ENCODE data around the gene CDK6. TPM values are rescaled to one million over a fixed set of nuclear protein-coding genes. Genes with fewer than 3 reads are reported as not detected.

Gene CDK6
- total RNA-seq, 1 donor from 2014 or later, result 7.3 TPM

DNA sequence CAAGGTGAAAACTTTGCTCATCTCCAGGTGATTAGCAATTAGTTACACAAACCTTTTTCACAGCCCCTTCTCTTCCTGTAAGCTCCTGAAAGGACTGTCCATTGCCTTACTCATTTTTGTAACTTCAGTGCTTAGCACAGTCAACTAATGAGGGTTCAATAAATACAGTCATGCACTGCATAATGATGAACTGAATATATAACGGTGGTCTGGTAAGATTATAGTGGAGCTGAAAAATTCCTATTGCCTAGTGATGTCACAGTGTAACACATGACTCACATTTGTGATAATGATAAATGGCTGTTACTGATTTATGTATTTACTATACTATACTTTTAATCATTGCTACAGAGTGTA lies 233.3 kb downstream of the CDK6 start:
- H3K27me3 ChIP-seq, result no peaks in the 10 kb centered on the region
- no peak overlapping the region for H3K27ac ChIP-seq
- no peak for TF ChIP-seq CTCF (IDR thresholded peaks at IDR 0.05)
- no peaks in the 10 kb centered on the region for H3K36me3 ChIP-seq
- no peaks in the 10 kb centered on the region for H3K4me1 ChIP-seq
- no peaks in the 10 kb centered on the region for H3K9me3 ChIP-seq
- no peak overlapping the region for H3K4me3 ChIP-seq
- intact Hi-C loops (cut with DNase I), result no loop called here
- no peak for DNase-seq (ENCODE audit: low spot score in 2 of 2)

- intact Hi-C loops (cut with DNase I), result no loop called here
Observed at GRCh38 chr7:92602352-92603088, 233.9 kb downstream of the CDK6 start.

GRCh38 chr7:92598310-92598981 lies 237.9 kb downstream of the CDK6 start:
- Histone ChIP-seq H3K27ac (no peak overlapping the region), H3K9me3 (no peaks in the 10 kb centered on the region), H3K27me3 (no peaks in the 10 kb centered on the region), H3K36me3 (no peaks in the 10 kb centered on the region), H3K4me3 (no peak overlapping the region), H3K4me1 (no peaks in the 10 kb centered on the region)
- no peak for DNase-seq (ENCODE audit: low spot score in 2 of 2)
- no peak for TF ChIP-seq CTCF (IDR thresholded peaks at IDR 0.05)
- intact Hi-C loops (cut with DNase I), result loop anchor here (10.0 kb wide), 1 partner anchor 626 kb away; the partner anchor contains the start of gene HEPACAM2

More at GRCh38 chr7:92602352-92603088, 233.9 kb downstream of the CDK6 start:
- no peaks in the 10 kb centered on the region for H3K36me3 ChIP-seq
- H3K27me3 ChIP-seq, result no peaks in the 10 kb centered on the region
- TF ChIP-seq CTCF (IDR thresholded peaks at IDR 0.05), result no peak
- H3K4me3 ChIP-seq, result no peak overlapping the region
- DNase-seq (ENCODE audit: low spot score in 2 of 2), result no peak
- H3K4me1 ChIP-seq, result no peaks in the 10 kb centered on the region
- no peak overlapping the region for H3K27ac ChIP-seq
- no peaks in the 10 kb centered on the region for H3K9me3 ChIP-seq

DNA sequence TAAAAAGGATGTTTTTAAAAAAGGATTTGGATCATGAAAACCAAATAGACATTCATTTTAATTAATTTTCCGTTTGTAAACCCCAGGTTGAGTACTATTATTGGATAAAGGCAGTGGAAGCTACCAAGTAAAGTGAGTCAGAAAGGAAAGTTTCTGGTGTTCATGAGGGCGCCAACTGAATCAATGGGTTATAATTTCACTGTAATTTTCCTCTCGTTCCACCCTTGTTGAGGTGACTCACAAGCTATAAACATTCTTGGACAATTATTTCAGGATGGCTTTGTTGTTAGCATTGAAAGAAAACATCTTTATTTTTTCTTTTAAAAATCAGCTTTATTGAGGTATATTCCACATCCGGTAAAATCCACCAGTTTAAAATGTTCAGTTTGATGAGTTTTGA lies 241.1 kb downstream of the CDK6 start:
- H3K36me3 ChIP-seq, result no peaks in the 10 kb centered on the region
- H3K9me3 ChIP-seq, result no peaks in the 10 kb centered on the region
- DNase-seq (ENCODE audit: low spot score in 2 of 2), result no peak
- H3K4me1 ChIP-seq, result no peaks in the 10 kb centered on the region
- no peak for TF ChIP-seq CTCF (IDR thresholded peaks at IDR 0.05)
- H3K27me3 ChIP-seq, result no peaks in the 10 kb centered on the region
- no peak overlapping the region for H3K27ac ChIP-seq
- H3K4me3 ChIP-seq, result no peak overlapping the region
- intact Hi-C loops (cut with DNase I), result loop anchor here (10.0 kb wide), 1 partner anchor 630 kb away; the partner anchor contains the start of gene HEPACAM2

DNA sequence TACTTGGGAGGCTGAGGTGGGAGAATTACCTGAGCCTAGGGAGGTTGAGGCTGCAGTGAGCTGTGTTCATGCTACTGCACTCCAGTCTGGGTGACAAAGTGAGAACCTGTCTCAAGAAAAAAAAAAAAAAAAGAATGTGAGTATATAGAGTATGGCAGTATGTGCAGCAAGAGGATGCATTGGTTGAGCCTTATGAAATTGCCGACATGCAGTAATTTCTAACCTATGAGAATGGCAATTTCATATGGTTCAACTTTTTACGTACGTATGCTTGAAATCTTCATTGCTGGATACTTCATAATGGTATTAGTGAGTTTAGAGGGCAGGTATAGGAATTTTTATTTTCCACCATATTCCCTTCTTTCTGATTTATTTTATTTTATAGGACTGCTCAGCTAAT lies 241.6 kb downstream of the CDK6 start:
- intact Hi-C loops (cut with DNase I), result loop anchor here (5.0 to 10.0 kb wide), 3 partner anchors 147 to 630 kb away; partner anchors contain the start of genes GATAD1 and HEPACAM2
- Histone ChIP-seq H3K27ac (no peak overlapping the region), H3K4me3 (no peak overlapping the region), H3K9me3 (no peaks in the 10 kb centered on the region), H3K36me3 (no peaks in the 10 kb centered on the region), H3K27me3 (no peaks in the 10 kb centered on the region), H3K4me1 (no peaks in the 10 kb centered on the region)
- TF ChIP-seq CTCF (IDR thresholded peaks at IDR 0.05), result no peak
- DNase-seq (ENCODE audit: low spot score in 2 of 2), result no peak

Measured in ascending aorta (tissue), 2 donors.